ENCODE results near the gene CYB5A. TPM values are rescaled to one million over a fixed set of nuclear protein-coding genes. Genes with fewer than 3 reads are reported as not detected.

CYB5A gene
- polyA plus RNA-seq, 1 of the 3 experiments (the other 2 are of a cell fraction) = 42.1 TPM

- H3K27me3 ChIP-seq (ENCODE audit: insufficient read depth) = no peaks in the 10 kb centered on the region; the same call in 1 of the 2 replicates
- H3K4me2 ChIP-seq = no peak overlapping the region
- H2AFZ ChIP-seq (ENCODE audit: low read depth) = no peak overlapping the region
- H3K4me1 ChIP-seq (ENCODE audit: control insufficient read depth in 1 of 2, insufficient read depth in 2 of 2, low read depth in 1 of 2, low read length in 1 of 2) = peaks cover 0 to 7% of the 10 kb centered on the region in 2 experiments; a peak in 1 of 4 replicates
- no peaks in the 10 kb centered on the region for H3K9me2 ChIP-seq
- no peaks in the 10 kb centered on the region for H3K9me3 ChIP-seq
- no peak overlapping the region for H3K9ac ChIP-seq
- no peak for DNase-seq
- no peaks in the 10 kb centered on the region for H3K79me2 ChIP-seq (ENCODE audit: insufficient read depth)
- ChIA-PET CTCF (no interaction called here), POLR2A (no interaction called here)
- TF ChIP-seq SIN3A (IDR thresholded peaks at IDR 0.05; ENCODE audit: borderline replicate concordance, low read depth, low read length) = no peak
- TF ChIP-seq EP300 (IDR thresholded peaks at IDR 0.05; ENCODE audit: borderline replicate concordance in 1 of 2, low read depth in 1 of 2, low read length in 1 of 2) = no peak
- no peak for TF ChIP-seq YY1 (IDR thresholded peaks at IDR 0.05; ENCODE audit: low read depth)
- no peaks in the 10 kb centered on the region for H3K36me3 ChIP-seq (replicated peaks in 1 of 2; ENCODE audit: control insufficient read depth in 1 of 2, insufficient read depth in 2 of 2, low read length in 1 of 2)
- 95% methylated on average over 2 of the region's 2 CpGs for WGBS (ENCODE audit: low lambda C conversion rate)
- no peak overlapping the region for H3K4me3 ChIP-seq (ENCODE audit: low read depth in 2 of 2, low read length in 1 of 2)
- H3F3A ChIP-seq (replicated peaks; ENCODE audit: insufficient read depth) = no peaks in the 10 kb centered on the region
- no peak overlapping the region for H3K27ac ChIP-seq (ENCODE audit: low read depth in 2 of 2, low read length in 1 of 2)
- no peaks in the 10 kb centered on the region for H4K20me1 ChIP-seq (ENCODE audit: insufficient read depth)
Measured at GRCh38 chr18:74244554-74244953, 47.2 kb downstream of the CYB5A start.

GRCh38 chr18:74243127-74243526 lies 48.6 kb downstream of the CYB5A start:
- Histone ChIP-seq H3K4me3 (ENCODE audit: low read depth in 2 of 2, low read length in 1 of 2) (no peak overlapping the region), H3K79me2 (ENCODE audit: insufficient read depth) (no peaks in the 10 kb centered on the region), H2AFZ (ENCODE audit: low read depth) (no peak overlapping the region), H4K20me1 (ENCODE audit: insufficient read depth) (no peaks in the 10 kb centered on the region), H3K27me3 (ENCODE audit: insufficient read depth) (no peaks in the 10 kb centered on the region; the same call in 1 of the 2 replicates), H3K9me2 (no peaks in the 10 kb centered on the region), H3K27ac (ENCODE audit: low read depth in 2 of 2, low read length in 1 of 2) (no peak overlapping the region), H3F3A (replicated peaks; ENCODE audit: insufficient read depth) (no peaks in the 10 kb centered on the region), H3K4me2 (no peak overlapping the region), H3K9ac (no peak overlapping the region), H3K36me3 (replicated peaks in 1 of 2; ENCODE audit: control insufficient read depth in 1 of 2, insufficient read depth in 2 of 2, low read length in 1 of 2) (no peaks in the 10 kb centered on the region), H3K9me3 (no peaks in the 10 kb centered on the region), H3K4me1 (ENCODE audit: control insufficient read depth in 1 of 2, insufficient read depth in 2 of 2, low read depth in 1 of 2, low read length in 1 of 2) (peaks cover 0 to 7% of the 10 kb centered on the region in 2 experiments; a peak in 1 of 4 replicates)
- ChIA-PET POLR2A (no interaction called here), CTCF (interaction anchor here (1.5 to 6.1 kb wide), 2 partner anchors 21 to 99 kb away, joined by 3 to 29 read pairs; no protein-coding TSS in a partner anchor)
- DNase-seq = no peak
- 28% methylated on average over 4 of the region's 4 CpGs for WGBS (ENCODE audit: low lambda C conversion rate)
- TF ChIP-seq USF2 (IDR thresholded peaks at IDR 0.05; ENCODE audit: borderline replicate concordance, low read depth, low read length) (no peak), EP300 (IDR thresholded peaks at IDR 0.05; ENCODE audit: borderline replicate concordance in 1 of 2, low read depth in 1 of 2, low read length in 1 of 2) (no peak), FOXJ3 (CRISPR knock-in tag; IDR thresholded peaks at IDR 0.05) (no peak), REST (IDR thresholded peaks at IDR 0.05; ENCODE audit: low read depth, low read length) (no peak), POLR2AphosphoS5 (IDR thresholded peaks at IDR 0.05; ENCODE audit: low read depth, low read length) (no peak), MXI1 (IDR thresholded peaks at IDR 0.05; ENCODE audit: low read depth, low read length) (no peak), TCF12 (IDR thresholded peaks at IDR 0.05) (no peak), SIN3A (IDR thresholded peaks at IDR 0.05; ENCODE audit: borderline replicate concordance, low read depth, low read length) (no peak), NRF1 (IDR thresholded peaks at IDR 0.05; ENCODE audit: low read depth, low read length) (no peak), MEF2A (IDR thresholded peaks at IDR 0.05; ENCODE audit: borderline replicate concordance, low read depth) (no peak), ZBTB33 (IDR thresholded peaks at IDR 0.05; ENCODE audit: borderline replicate concordance, low read depth) (no peak), RXRA (IDR thresholded peaks at IDR 0.05; ENCODE audit: borderline replicate concordance, low read depth) (no peak), FOSL2 (IDR thresholded peaks at IDR 0.05; ENCODE audit: borderline replicate concordance, low read depth) (no peak), RAD21 (IDR thresholded peaks at IDR 0.05; ENCODE audit: low read length) (no peak), CHD2 (IDR thresholded peaks at IDR 0.05; ENCODE audit: low read length, partially characterized antibody) (no peak)
- TF ChIP-seq, protein P1, sequence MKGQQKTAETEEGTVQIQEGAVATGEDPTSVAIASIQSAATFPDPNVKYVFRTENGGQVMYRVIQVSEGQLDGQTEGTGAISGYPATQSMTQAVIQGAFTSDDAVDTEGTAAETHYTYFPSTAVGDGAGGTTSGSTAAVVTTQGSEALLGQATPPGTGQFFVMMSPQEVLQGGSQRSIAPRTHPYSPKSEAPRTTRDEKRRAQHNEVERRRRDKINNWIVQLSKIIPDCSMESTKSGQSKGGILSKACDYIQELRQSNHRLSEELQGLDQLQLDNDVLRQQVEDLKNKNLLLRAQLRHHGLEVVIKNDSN (IDR thresholded peaks at IDR 0.05; ENCODE audit: borderline replicate concordance, low read depth) = no peak
- TF ChIP-seq, protein P2, sequence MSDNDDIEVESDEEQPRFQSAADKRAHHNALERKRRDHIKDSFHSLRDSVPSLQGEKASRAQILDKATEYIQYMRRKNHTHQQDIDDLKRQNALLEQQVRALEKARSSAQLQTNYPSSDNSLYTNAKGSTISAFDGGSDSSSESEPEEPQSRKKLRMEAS (IDR thresholded peaks at IDR 0.05; ENCODE audit: low read depth) = no peak
- TF ChIP-seq, protein P3, sequence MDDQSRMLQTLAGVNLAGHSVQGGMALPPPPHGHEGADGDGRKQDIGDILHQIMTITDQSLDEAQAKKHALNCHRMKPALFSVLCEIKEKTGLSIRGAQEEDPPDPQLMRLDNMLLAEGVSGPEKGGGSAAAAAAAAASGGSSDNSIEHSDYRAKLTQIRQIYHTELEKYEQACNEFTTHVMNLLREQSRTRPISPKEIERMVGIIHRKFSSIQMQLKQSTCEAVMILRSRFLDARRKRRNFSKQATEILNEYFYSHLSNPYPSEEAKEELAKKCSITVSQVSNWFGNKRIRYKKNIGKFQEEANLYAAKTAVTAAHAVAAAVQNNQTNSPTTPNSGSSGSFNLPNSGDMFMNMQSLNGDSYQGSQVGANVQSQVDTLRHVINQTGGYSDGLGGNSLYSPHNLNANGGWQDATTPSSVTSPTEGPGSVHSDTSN (IDR thresholded peaks at IDR 0.05) = no peak
